BJ (cell line): Measurements from ENCODE around the gene PRRT1B. TPM values are rescaled to one million over a fixed set of nuclear protein-coding genes. Genes with fewer than 3 reads are reported as not detected.

ENCODE experiments used
- CTCF ChIA-PET: fragments of 350-600 bp; formaldehyde crosslinking; extraction: SDS; loops from one replicate; lab custom pipeline; 2021; ENCODE audit warnings: antibody characterized with exemption, inconsistent platforms; lab: Yijun Ruan, JAX
- POLR2A ChIA-PET: fragments of 300-600 bp; sonication (Branson Sonifier 250); formaldehyde crosslinking; extraction: SDS; loops from one replicate; lab custom pipeline; 2021; ENCODE audit warnings: antibody characterized with exemption; lab: Charles Lee
- DNase-seq: peaks from one replicate; pipeline ENCODE4 v3.0.0-alpha.2; 2011; ENCODE audit warnings: low read depth
- H3K27me3 ChIP-seq: 2 replicates; pipeline ENCODE4 v1.6.0; 2011; ENCODE audit warnings: low read length; ENCODE audit not compliant: control insufficient read depth, insufficient read depth
- H3K36me3 ChIP-seq: 2 replicates; pipeline ENCODE4 v1.5.1; 2011; ENCODE audit warnings: low read length; ENCODE audit not compliant: control insufficient read depth, insufficient read depth
- H3K4me3 ChIP-seq: 2 replicates; pipeline ENCODE4 v1.5.1; 2011; ENCODE audit warnings: low read depth, mild to moderate bottlenecking, control low read depth, low read length
- CTCF ChIP-seq: IDR thresholded peaks from 2 replicates; pipeline ENCODE4 v1.5.1; 2011; ENCODE audit warnings: low read depth, mild to moderate bottlenecking, control low read depth, inconsistent platforms, low read length, moderate library complexity; ENCODE audit not compliant: insufficient read depth
- polyA plus RNA-seq: library from polyadenylated mRNA; depleted of rRNA; stranded (reverse); fragments of >200 nt; gene quantifications from 2 replicates; pipeline ENCODE4 v1.2.3, GENCODE V29; 2011

PRRT1B gene
- polyA plus RNA-seq, 1 experiment, result not detected

GRCh38 chr9:131574730-131575640 lies 29.7 kb downstream of the PRRT1B start:
- POLR2A ChIA-PET, result no interaction called here
- CTCF ChIA-PET, result interaction anchor here (1.5 kb wide), 1 partner anchor 17 kb away, joined by 3 read pairs; no protein-coding TSS in a partner anchor

GRCh38 chr9:131575946-131576853 lies 30.9 kb downstream of the PRRT1B start:
- POLR2A ChIA-PET, result no interaction called here
- no peak for TF ChIP-seq CTCF
- CTCF ChIA-PET, result no interaction called here
- no peak for DNase-seq
- Histone ChIP-seq H3K36me3 (peaks cover 19% of the 10 kb centered on the region), H3K27me3 (no peaks in the 10 kb centered on the region), H3K4me3 (no peak overlapping the region)

More at GRCh38 chr9:131574730-131575640, 29.7 kb downstream of the PRRT1B start:
- no peak for DNase-seq
- no peak for TF ChIP-seq CTCF
- Histone ChIP-seq H3K36me3 (peaks cover 16% of the 10 kb centered on the region), H3K4me3 (no peak overlapping the region), H3K27me3 (no peaks in the 10 kb centered on the region)

- peaks cover 21% of the 10 kb centered on the region for H3K36me3 ChIP-seq
- POLR2A ChIA-PET, result no interaction called here
Measured at GRCh38 chr9:131577005-131578000, 32.0 kb downstream of the PRRT1B start.

GRCh38 chr9:131578021-131578420 lies 32.7 kb downstream of the PRRT1B start:
- ChIA-PET CTCF (no interaction called here), POLR2A (no interaction called here)
- TF ChIP-seq CTCF, result no peak
- DNase-seq, result no peak
- Histone ChIP-seq H3K4me3 (no peak overlapping the region), H3K27me3 (no peaks in the 10 kb centered on the region), H3K36me3 (peaks cover 26% of the 10 kb centered on the region)

More at GRCh38 chr9:131577005-131578000, 32.0 kb downstream of the PRRT1B start:
- DNase-seq, result no peak
- no peak for TF ChIP-seq CTCF
- Histone ChIP-seq H3K4me3 (no peak overlapping the region), H3K27me3 (no peaks in the 10 kb centered on the region)
- CTCF ChIA-PET, result interaction anchor here (0.7 kb wide), 2 partner anchors 30 to 163 kb away, joined by 3 read pairs; no protein-coding TSS in a partner anchor
